Activated naive CD4-positive, alpha-beta T cell (primary cell): ENCODE measurements around the gene TRABD2B.

Experiments used
- DNase-seq, 4 experiments: peaks; one replicate each; lab custom pipeline; 2025; lab: John Stamatoyannopoulos, UW

TRABD2B gene

DNA sequence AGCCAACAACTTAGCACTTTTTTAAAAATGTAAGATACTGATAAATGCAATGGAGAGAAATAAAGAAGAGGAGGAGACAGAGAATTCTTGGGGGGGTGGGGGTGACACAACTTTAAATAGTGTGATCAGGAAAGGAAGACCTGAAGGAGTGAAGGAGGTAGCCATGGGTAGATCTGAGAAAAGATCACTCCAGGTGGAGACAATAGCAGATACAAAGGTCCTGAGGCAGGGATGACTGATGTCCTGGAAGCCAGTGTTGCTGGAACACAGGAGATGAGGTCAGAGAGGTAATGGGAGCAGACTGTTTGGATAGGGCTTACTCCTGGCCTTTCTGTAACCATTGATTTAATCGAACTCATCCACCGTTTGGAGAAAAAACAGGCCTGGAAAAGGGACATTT, 24.6 kb upstream of the TRABD2B start:
- no peak for DNase-seq

DNA sequence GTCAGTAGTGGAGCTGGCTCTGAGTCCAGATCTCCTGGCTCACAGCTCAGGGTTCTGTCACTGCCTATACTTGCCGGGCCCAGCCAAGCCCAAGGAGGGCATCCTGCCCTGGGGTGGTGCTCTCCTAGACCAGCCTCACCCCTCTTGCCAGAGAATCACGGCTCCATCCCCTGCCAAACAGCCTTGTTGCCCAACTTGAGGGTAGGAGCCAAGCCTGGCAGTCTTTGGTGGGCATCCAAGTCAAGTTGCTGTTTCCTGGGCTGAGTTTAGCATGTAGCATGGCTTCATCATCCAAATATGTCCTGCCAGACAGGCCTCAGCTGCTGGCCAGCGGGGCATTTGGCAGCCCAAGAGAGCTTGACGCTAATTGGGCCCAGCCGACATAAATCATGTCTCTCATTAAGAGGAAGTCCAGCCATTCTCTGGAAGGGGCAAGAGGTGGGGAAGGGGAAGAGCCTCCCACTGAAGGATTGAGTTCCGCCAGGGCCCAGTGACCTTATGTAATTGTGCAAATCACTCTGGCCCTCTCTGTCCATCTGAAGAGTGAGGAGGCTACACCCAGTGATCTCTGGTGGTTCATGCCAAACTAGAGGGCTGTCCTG, 22.6 kb upstream of the TRABD2B start:
- DNase-seq, result no peak

DNA sequence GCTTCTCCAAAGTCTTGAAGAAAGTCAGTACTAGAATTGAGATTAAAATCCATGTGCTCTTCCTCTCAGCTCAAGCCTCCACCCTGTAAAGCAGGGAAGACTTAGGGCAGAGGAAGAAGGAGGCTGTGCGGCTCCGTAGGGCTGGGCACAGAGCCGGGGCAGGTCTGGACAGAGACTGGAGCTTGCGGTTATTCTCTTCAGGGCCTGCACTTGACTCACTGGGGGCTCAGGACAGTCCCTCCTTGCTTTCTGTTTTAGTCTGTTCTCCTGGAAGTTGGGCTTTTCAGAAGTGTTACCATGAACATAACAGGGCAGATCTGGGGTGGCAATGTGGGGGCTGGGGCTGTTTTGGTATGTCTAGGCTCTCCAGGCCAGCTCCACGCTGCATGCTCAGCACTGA, 21.6 kb upstream of the TRABD2B start:
- DNase-seq, result no peak

DNA sequence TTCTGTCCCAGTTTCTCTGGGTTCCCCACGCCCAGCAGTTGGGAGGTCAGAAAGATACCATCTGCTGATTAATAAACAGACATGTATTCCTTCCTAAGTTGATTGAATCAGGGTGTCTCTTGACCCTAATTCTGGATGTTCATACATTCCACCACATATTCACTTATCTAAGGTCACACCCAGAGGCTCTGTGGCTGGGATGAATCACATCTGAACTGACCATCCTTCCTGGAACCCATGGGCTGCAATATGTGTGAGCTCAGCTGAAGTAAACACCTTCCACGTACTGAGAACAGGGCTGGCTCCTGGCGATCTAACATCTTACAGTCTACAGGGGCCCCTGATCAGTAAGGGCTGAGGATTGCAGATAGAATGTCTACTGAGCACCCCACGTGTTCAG, 20.5 kb upstream of the TRABD2B start:
- DNase-seq, result no peak

GRCh38 chr1:48016515-48016914, 19.3 kb upstream of the TRABD2B start:
- no peak for DNase-seq

- DNase-seq, result no peak
Measured at GRCh38 chr1:48013270-48013669, 16.1 kb upstream of the TRABD2B start.

DNA sequence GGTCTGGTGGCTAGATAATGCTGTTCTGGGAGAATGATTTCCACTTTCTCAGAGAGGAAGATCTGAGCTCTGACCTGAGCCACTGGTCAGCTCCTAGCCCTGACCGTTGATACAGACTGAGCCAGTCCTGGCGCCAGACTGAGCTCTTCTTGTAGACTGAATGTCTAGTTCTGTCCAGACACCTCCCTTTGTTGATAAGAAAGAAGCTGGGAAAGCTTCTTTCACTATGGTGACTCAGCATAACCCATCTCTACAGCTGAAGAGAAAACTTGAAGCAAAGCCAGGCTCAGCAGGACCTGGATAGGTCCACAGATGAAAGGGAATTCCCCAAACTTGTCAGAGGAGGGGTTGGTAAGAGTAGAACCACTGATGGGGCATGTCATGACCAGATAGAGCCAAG, 9.9 kb upstream of the TRABD2B start:
- no peak for DNase-seq

GRCh38 chr1:48006264-48006663, 9.1 kb upstream of the TRABD2B start:
- DNase-seq, result no peak

DNA sequence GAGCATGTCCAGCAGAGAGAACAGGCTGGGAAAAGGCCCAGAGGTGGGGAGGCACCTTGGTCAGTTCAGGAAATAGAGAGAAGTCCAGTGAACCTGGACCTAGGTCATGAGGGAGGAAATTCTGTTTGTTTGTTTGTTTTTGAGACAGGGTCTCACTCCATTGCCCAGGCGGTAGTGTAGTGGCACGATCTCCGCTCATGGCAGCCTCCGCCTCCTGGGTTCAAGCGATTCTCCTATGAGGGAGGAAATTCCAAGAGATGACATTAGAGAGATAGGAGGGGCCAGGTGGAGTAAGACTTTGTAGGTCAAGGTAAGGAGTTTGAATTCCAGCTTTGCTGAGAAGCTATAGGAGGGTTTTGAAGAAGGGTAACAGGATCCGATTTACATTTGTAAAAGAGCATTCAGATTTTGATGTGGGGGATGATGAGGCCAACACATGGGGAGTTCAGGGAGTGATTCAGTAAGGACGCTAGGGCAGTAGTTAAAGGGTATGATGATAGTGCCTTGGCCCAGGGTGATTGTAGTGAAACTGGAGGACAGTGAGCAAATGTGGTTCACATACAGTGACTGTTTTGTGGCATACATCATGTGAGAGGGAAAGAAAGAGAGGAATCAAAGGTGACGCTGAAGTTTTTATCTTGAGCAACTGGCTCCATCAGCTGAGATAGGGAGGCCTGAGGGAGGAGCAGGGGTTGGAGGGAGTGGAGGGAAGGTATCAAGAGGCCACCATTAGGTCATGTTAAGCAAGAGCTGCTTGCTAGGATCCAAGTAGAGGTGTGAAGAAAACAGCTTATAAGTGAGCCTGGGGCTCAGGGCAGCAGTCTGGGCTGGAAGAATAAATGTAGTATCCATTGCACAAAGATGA, 8.3 kb upstream of the TRABD2B start:
- DNase-seq, result no peak

DNA sequence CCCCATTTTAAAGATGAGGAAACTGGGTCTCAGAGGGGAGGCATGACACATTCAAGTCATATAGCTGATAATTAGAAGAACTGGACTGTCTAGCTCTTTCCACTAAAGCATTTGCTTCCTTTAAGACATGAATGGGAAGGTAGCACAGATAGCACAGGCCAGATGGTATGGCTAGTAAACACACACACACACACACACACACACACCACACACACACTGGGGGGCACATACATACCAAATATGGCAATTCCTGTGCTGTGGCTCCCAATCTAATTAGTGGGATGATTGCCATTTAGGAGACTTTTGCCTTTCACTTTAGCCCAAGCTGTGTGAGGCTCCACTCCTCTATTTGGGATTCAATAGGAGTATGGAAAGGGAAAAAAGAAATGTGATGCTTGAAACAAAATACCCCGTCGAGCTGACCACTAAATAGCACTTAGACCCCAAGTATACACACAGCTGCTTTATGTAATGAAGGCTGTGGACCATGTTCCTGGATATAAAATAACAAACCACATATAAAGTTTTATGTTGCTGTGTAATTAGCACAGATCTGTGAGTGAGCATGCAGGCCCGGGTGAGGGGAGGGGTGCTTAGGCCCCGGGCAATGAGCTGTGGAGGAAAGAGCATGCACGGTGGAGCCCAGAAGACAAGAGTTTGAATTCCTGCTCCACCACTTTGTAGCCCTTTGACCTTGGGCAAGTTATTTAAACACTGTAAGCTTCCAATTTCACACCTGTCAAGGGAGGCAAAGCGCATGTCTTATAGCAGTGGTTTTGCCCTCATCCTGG, 6.8 kb upstream of the TRABD2B start:
- DNase-seq, result no peak

DNA sequence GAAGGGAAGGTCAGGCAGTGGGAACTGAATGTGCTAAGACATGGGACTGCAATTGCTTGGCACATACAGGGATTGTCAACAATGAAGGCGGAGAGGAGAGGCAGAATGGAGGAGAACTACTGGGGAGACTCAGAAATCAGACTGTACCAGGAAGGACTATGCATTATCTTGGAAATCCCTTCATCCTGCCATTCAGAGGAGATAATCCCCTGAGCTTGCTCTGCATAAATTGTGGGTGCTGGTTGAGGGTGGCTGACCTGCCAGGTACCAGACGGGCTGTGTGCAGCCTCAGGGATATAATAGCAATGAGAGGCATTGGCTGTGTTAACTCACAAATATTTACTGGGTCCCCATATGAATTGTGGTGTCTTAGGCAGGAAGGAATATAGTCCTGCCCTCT, 5.0 kb upstream of the TRABD2B start:
- no peak for DNase-seq

GRCh38 chr1:48001696-48002095, 4.5 kb upstream of the TRABD2B start:
- DNase-seq, result no peak

DNA sequence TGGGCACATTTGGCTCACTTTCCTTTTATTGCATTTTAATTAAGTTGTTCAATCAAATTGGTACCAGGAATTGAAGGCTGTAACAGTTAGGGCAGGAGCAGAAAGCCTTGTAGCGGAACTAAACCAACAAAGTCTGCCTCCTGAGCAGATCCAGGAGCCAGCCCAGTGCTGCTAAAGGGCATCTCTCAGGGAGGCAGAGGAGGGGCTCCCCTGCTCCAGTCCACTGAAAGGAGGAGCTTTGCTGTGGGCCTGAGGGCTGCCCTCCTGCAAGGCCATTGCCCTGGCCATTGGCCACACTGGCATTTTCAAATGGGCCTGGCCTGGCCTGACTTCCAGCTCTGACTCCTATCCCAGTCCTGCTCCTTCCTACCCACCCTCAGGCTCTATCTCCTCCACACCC, 3.7 kb upstream of the TRABD2B start:
- DNase-seq, result no peak

DNA sequence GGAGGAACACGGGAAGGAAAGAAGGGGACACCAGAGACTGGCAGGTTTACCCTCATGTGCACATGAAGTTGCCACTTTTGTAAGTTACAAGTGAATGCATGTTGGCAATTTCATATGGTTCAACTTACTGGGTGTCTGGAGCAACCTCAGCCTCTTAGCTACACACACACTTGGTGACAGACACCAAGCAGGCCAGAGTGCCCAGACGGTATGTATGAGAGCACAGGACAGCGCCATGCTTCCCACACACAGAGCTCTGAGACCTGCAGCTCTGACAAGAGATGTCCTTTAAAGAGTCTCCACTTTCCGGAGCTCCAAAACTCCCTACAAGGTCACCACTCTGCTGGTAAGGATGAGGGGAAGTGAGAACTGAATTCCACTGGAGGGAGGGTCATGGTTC, 1.9 kb upstream of the TRABD2B start:
- no peak for DNase-seq

GRCh38 chr1:47998396-47998990, 1.3 kb upstream of the TRABD2B start:
- DNase-seq, result no peak

DNA sequence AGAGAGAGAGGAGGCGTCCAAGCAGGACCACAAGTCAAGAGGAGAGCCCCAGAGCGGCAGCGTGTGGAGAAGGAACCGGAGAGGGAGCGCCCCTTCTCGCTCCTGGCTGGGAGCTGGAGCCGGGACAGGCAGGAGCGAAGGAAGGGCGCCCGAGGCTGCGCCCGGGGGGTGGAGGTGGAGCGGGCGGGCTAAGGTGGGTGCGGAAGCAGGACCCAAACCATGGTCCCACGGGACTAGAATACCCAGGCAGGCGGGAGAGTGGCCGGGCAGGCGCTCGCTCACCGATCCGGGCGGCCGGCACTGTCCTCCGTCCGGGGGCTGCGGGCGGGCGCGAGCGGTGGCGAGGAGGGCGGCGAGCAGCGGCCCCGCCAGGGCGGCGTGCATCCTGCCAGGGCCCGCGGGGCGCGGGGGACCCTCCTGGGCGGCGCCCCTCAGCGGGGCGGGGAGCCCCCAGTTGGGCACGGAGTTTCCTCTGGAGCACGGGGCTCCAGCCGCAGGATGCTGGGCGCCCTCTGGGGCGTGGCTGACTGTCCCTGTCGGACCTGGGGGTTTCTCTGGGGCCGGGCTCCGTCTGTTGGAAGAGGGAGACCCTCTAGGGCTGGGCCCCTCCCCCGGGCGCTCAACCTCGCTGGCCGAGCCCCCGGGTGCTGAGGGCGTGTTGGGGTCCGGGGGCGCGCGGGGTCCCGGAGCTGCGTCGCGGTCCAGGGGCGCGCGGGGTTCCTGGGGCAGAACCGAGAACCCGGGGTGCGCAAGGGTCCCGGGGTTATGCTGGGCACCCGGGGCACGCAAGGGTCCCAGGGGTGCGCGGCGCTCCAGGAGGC, 569 bp downstream of the TRABD2B start:
- no peak for DNase-seq

- no peak for DNase-seq
Measured at GRCh38 chr1:47996060-47996405, 1.2 kb downstream of the TRABD2B start.

- DNase-seq, result no peak
Measured at GRCh38 chr1:47995306-47996050, 1.7 kb downstream of the TRABD2B start.

- no peak for DNase-seq
Measured at GRCh38 chr1:47993881-47994625, 3.1 kb downstream of the TRABD2B start.

DNA sequence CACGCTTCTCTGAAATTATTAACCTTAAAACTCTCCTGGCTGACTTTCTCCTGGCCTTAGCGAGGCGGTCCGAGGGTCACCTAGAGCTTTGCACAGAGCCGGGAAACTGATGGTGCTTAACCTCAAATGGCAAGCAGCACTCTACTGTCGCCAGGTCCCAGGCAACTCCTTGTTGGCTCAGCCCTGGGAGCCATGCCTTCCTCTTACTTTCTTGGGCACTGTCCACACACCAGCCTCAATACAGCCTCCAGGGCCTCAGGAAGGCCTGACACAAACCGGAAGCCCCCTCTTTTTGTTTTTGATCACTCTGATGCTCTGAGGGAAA, 3.8 kb downstream of the TRABD2B start:
- DNase-seq, result no peak
